Measurements from ENCODE around the gene THEMIS. TPM values are rescaled to one million over a fixed set of nuclear protein-coding genes. Genes with fewer than 3 reads are reported as not detected.

The THEMIS gene
- total and polyA plus RNA-seq, 10 of the 15 experiments (the other 5 are each of a cell fraction or from before 2014, with no cell fraction given): 0.06 to 1.5 (median 0.08) TPM; not detected in 6

DNA sequence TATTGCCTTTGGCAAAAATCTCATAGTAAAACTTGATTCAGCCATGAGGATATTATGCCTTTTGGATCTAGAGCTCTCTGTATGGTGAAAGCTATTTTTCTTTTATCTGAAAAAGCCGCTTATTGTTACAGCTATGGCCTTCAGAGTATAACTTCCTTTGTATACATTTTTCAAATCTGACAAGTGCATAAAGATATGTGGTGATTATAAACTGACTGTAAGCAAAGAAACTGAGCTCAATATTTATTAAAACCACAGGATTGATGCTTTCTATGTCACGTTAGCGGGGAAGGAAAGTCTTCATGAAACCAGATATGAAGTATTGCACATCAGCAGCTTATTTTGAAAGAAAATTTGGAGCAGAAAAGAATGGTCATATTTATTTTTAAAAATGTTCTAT lies 151.8 kb downstream of the THEMIS start (continued):
- TF ChIP-seq, protein P1, sequence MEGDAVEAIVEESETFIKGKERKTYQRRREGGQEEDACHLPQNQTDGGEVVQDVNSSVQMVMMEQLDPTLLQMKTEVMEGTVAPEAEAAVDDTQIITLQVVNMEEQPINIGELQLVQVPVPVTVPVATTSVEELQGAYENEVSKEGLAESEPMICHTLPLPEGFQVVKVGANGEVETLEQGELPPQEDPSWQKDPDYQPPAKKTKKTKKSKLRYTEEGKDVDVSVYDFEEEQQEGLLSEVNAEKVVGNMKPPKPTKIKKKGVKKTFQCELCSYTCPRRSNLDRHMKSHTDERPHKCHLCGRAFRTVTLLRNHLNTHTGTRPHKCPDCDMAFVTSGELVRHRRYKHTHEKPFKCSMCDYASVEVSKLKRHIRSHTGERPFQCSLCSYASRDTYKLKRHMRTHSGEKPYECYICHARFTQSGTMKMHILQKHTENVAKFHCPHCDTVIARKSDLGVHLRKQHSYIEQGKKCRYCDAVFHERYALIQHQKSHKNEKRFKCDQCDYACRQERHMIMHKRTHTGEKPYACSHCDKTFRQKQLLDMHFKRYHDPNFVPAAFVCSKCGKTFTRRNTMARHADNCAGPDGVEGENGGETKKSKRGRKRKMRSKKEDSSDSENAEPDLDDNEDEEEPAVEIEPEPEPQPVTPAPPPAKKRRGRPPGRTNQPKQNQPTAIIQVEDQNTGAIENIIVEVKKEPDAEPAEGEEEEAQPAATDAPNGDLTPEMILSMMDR (IDR thresholded peaks at IDR 0.05 in 2 of 3, conservative IDR thresholded peaks at IDR 0.05 in 1 of 3; ENCODE audit: control insufficient read depth in 2 of 3, extremely low read depth in 1 of 3, insufficient read depth in 1 of 3, low read depth in 3 of 3, low read length in 3 of 3): no peak

DNA sequence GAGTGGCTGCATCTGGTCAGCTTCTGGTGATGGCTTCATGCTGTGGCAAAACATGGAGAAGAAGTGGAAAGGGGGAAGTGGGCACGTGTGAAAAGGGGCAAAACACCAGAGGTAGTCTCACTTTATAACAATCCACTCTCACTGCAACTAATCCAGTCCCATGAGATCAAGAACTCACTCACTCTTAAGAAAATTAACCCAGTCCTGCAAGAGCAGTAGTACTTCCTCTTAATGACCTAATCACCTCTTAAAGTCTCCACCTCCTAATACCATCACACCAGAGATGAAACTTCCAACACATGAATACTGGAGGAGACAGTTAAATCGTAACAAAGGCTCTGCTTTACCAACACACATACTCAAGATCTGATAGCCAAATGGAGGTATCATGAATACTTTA lies 152.6 kb downstream of the THEMIS start:
- Histone ChIP-seq H3K9me3 (replicated peaks; ENCODE audit: control insufficient read depth, insufficient read depth, low read length) (no peaks in the 10 kb centered on the region), H3K27ac (ENCODE audit: control insufficient read depth, insufficient read depth) (no peak overlapping the region), H3K4me1 (ENCODE audit: control insufficient read depth, insufficient read depth, low read length) (no peaks in the 10 kb centered on the region), H3K79me2 (ENCODE audit: control insufficient read depth, insufficient read depth, low read length) (no peaks in the 10 kb centered on the region), H3K9ac (ENCODE audit: control insufficient read depth, insufficient read depth, low read length) (no peak overlapping the region), H3K27me3 (replicated peaks in 1 of 2; ENCODE audit: control insufficient read depth in 2 of 2, insufficient read depth in 2 of 2, low read length in 1 of 2) (no peaks in the 10 kb centered on the region), H2AFZ (ENCODE audit: control insufficient read depth, low read depth, low read length) (no peak overlapping the region), H3K4me3 (no peak overlapping the region), H3K36me3 (ENCODE audit: control insufficient read depth in 2 of 2, insufficient read depth in 2 of 2, low read length in 1 of 2) (no peaks in the 10 kb centered on the region), H3K4me2 (ENCODE audit: control insufficient read depth, insufficient read depth) (no peak overlapping the region), H4K20me1 (ENCODE audit: control insufficient read depth, insufficient read depth) (no peaks in the 10 kb centered on the region)
- RAD21 ChIA-PET (ENCODE audit: unreplicated experiment): no interaction called here
- 6% methylated on average over 2 of the region's 2 CpGs for WGBS (ENCODE audit: insufficient coverage, insufficient replicate concordance, low lambda C conversion rate, missing lambda C conversion rate)
- TF ChIP-seq, protein P2, sequence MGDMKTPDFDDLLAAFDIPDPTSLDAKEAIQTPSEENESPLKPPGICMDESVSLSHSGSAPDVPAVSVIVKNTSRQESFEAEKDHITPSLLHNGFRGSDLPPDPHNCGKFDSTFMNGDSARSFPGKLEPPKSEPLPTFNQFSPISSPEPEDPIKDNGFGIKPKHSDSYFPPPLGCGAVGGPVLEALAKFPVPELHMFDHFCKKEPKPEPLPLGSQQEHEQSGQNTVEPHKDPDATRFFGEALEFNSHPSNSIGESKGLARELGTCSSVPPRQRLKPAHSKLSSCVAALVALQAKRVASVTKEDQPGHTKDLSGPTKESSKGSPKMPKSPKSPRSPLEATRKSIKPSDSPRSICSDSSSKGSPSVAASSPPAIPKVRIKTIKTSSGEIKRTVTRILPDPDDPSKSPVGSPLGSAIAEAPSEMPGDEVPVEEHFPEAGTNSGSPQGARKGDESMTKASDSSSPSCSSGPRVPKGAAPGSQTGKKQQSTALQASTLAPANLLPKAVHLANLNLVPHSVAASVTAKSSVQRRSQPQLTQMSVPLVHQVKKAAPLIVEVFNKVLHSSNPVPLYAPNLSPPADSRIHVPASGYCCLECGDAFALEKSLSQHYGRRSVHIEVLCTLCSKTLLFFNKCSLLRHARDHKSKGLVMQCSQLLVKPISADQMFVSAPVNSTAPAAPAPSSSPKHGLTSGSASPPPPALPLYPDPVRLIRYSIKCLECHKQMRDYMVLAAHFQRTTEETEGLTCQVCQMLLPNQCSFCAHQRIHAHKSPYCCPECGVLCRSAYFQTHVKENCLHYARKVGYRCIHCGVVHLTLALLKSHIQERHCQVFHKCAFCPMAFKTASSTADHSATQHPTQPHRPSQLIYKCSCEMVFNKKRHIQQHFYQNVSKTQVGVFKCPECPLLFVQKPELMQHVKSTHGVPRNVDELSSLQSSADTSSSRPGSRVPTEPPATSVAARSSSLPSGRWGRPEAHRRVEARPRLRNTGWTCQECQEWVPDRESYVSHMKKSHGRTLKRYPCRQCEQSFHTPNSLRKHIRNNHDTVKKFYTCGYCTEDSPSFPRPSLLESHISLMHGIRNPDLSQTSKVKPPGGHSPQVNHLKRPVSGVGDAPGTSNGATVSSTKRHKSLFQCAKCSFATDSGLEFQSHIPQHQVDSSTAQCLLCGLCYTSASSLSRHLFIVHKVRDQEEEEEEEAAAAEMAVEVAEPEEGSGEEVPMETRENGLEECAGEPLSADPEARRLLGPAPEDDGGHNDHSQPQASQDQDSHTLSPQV (IDR thresholded peaks at IDR 0.05): no peak
- TF ChIP-seq, protein P3, sequence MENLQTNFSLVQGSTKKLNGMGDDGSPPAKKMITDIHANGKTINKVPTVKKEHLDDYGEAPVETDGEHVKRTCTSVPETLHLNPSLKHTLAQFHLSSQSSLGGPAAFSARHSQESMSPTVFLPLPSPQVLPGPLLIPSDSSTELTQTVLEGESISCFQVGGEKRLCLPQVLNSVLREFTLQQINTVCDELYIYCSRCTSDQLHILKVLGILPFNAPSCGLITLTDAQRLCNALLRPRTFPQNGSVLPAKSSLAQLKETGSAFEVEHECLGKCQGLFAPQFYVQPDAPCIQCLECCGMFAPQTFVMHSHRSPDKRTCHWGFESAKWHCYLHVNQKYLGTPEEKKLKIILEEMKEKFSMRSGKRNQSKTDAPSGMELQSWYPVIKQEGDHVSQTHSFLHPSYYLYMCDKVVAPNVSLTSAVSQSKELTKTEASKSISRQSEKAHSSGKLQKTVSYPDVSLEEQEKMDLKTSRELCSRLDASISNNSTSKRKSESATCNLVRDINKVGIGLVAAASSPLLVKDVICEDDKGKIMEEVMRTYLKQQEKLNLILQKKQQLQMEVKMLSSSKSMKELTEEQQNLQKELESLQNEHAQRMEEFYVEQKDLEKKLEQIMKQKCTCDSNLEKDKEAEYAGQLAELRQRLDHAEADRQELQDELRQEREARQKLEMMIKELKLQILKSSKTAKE (IDR thresholded peaks at IDR 0.05; ENCODE audit: low read depth, poor library complexity, severe bottlenecking): no peak
- SMC1A ChIA-PET (ENCODE audit: uncharacterized antibody, unreplicated experiment): no interaction called here
- no TSS peak for BruUV-seq (replicated peaks)
- CTCF ChIA-PET: interaction anchor here (3.1 kb wide), 1 partner anchor 12 kb away, joined by 21 read pairs; no protein-coding TSS in a partner anchor
- intact Hi-C loops (cut with micrococcal nuclease; ENCODE audit: unreplicated experiment): no loop called here
- DNase-seq (ENCODE audit: low read depth, low spot score) (no peak), FAIRE-seq (no peak), ATAC-seq (peak; percentile 45)
- in situ Hi-C loops (cut with MboI): no loop called here
- POLR2A ChIA-PET: no interaction called here

Measured in GM12878 (cell line).